H9 (cell line): ENCODE data around the gene CABP7. TPM values are rescaled to one million over a fixed set of nuclear protein-coding genes. Genes with fewer than 3 reads are reported as not detected.

Experiments used
- DNase-seq: peaks from one replicate; pipeline ENCODE4 v3.0.0-alpha.2; 2017
- H2AFZ ChIP-seq: one replicate; pipeline ENCODE4 v1.6.1; 2013; ENCODE audit warnings: mild to moderate bottlenecking, low read length, control low read depth, moderate library complexity
- H2AK5ac ChIP-seq: 2 replicates; pipeline ENCODE4 v1.6.1; 2013; ENCODE audit warnings: low read length, control low read depth, mixed read lengths; ENCODE audit not compliant: insufficient read length
- H2BK120ac ChIP-seq: one replicate; pipeline ENCODE4 v1.6.1; 2013; ENCODE audit warnings: low read depth, mild to moderate bottlenecking, low read length, control low read depth, inconsistent platforms; ENCODE audit not compliant: poor library complexity, severe bottlenecking
- H2BK12ac ChIP-seq: 2 replicates; pipeline ENCODE4 v1.6.1; 2013; ENCODE audit warnings: low read length, control low read depth, mixed read lengths, low read depth; ENCODE audit not compliant: insufficient read length
- H2BK15ac ChIP-seq: 2 replicates; pipeline ENCODE4 v1.6.1; 2013; ENCODE audit warnings: low read depth, low read length, control low read depth
- H2BK20ac ChIP-seq: one replicate; pipeline ENCODE4 v1.6.1; 2013; ENCODE audit warnings: low read depth, mild to moderate bottlenecking, low read length, control low read depth, inconsistent platforms; ENCODE audit not compliant: poor library complexity, severe bottlenecking
- H2BK5ac ChIP-seq: 2 replicates; pipeline ENCODE4 v1.6.1; 2013; ENCODE audit warnings: low read length, control low read depth, mixed read lengths; ENCODE audit not compliant: insufficient read length
- H3K14ac ChIP-seq: 2 replicates; pipeline ENCODE4 v1.6.1; 2013; ENCODE audit warnings: low read length, control low read depth; ENCODE audit not compliant: insufficient read depth
- H3K18ac ChIP-seq: 2 replicates; pipeline ENCODE4 v1.6.1; 2013; ENCODE audit warnings: low read depth, mild to moderate bottlenecking, mixed read lengths, low read length, control low read depth; ENCODE audit not compliant: insufficient read length
- H3K23ac ChIP-seq: 2 replicates; pipeline ENCODE4 v1.6.1; 2013; ENCODE audit warnings: low read length, control low read depth, mixed read lengths, low read depth; ENCODE audit not compliant: insufficient read length
- H3K23me2 ChIP-seq: 2 replicates; pipeline ENCODE4 v1.6.1; 2013; ENCODE audit warnings: low read depth, mild to moderate bottlenecking, mixed read lengths, low read length, control low read depth; ENCODE audit not compliant: insufficient read length, poor library complexity, severe bottlenecking
- H3K27ac ChIP-seq: 2 replicates; pipeline ENCODE4 v1.5.1; 2013; ENCODE audit warnings: low read length, control low read depth, mixed read lengths, low read depth; ENCODE audit not compliant: insufficient read length
- H3K27me3 ChIP-seq: 2 replicates; pipeline ENCODE4 v1.6.1; 2013; ENCODE audit warnings: low read length, control low read depth, inconsistent platforms; ENCODE audit not compliant: insufficient read depth
- H3K4ac ChIP-seq: 2 replicates; pipeline ENCODE4 v1.6.1; 2013; ENCODE audit warnings: low read depth, mild to moderate bottlenecking, control low read depth, inconsistent platforms, low read length, moderate library complexity
- H3K4me1 ChIP-seq: 2 replicates; pipeline ENCODE4 v1.6.1; 2013; ENCODE audit warnings: low read length, control low read depth, inconsistent platforms; ENCODE audit not compliant: insufficient read depth
- H3K4me2 ChIP-seq: 2 replicates; pipeline ENCODE4 v1.6.1; 2013; ENCODE audit warnings: low read length, control low read depth, mixed read lengths; ENCODE audit not compliant: insufficient read length, insufficient read depth
- H3K56ac ChIP-seq: 2 replicates; pipeline ENCODE4 v1.6.1; 2013; ENCODE audit warnings: low read depth, mild to moderate bottlenecking, mixed read lengths, low read length, control low read depth; ENCODE audit not compliant: insufficient read length
- H3K79me1 ChIP-seq: 2 replicates; pipeline ENCODE4 v1.6.1; 2013; ENCODE audit warnings: low read depth, mild to moderate bottlenecking, moderate library complexity, low read length, control low read depth, inconsistent platforms; ENCODE audit not compliant: insufficient read depth, poor library complexity, severe bottlenecking
- H3K79me2 ChIP-seq: 2 replicates; pipeline ENCODE4 v1.6.1; 2013; ENCODE audit warnings: low read length, control low read depth, inconsistent platforms; ENCODE audit not compliant: insufficient read depth
- H3K9ac ChIP-seq: 2 replicates; pipeline ENCODE4 v1.6.1; 2013; ENCODE audit warnings: low read length, control low read depth, mixed read lengths; ENCODE audit not compliant: insufficient read length; ENCODE audit errors: extremely low read depth
- H3K9me3 ChIP-seq: one replicate; pipeline ENCODE4 v1.6.1; 2013; ENCODE audit warnings: low read depth, low read length, inconsistent platforms; ENCODE audit not compliant: control insufficient read depth
- H3T11ph ChIP-seq: one replicate; pipeline ENCODE4 v1.6.1; 2013; ENCODE audit warnings: mild to moderate bottlenecking, low read length, control low read depth, inconsistent platforms
- H4K20me1 ChIP-seq: one replicate; pipeline ENCODE4 v1.6.1; 2013; ENCODE audit not compliant: control insufficient read depth, insufficient read length, insufficient read depth
- H4K5ac ChIP-seq: 2 replicates; pipeline ENCODE4 v1.6.1; 2013; ENCODE audit warnings: low read depth, mild to moderate bottlenecking, mixed read lengths, low read length, control low read depth; ENCODE audit not compliant: insufficient read length
- H4K8ac ChIP-seq: replicated peaks from 2 replicates; pipeline ENCODE4 v1.6.1; 2013; ENCODE audit warnings: low read length, control low read depth, mixed read lengths, low read depth; ENCODE audit not compliant: insufficient read length
- H4K91ac ChIP-seq: 2 replicates; pipeline ENCODE4 v1.6.1; 2013; ENCODE audit warnings: low read depth, mild to moderate bottlenecking, moderate library complexity, mixed read lengths, low read length, control low read depth; ENCODE audit not compliant: insufficient read length
- H3K27ac Mint-ChIP-seq, 3 experiments: 2 replicates in 2 of 3; 3 replicates in 1 of 3; pipeline ENCODE4 v1.8.0; 2020 to 2021; ENCODE audit warnings: mixed read lengths in 3 of 3, mild to moderate bottlenecking in 1 of 3, moderate library complexity in 1 of 3
- H3K27me3 Mint-ChIP-seq: 2 replicates; pipeline ENCODE4 v1.8.0; 2021; ENCODE audit warnings: low read depth, mild to moderate bottlenecking, moderate library complexity, mixed read lengths
- H3K36me3 Mint-ChIP-seq, 3 experiments: 2 replicates in 2 of 3; 3 replicates in 1 of 3; pipeline ENCODE4 v1.8.0; 2020 to 2021; ENCODE audit warnings: low read depth in 3 of 3, mixed read lengths in 3 of 3; ENCODE audit not compliant: insufficient read depth in 1 of 3
- H3K4me1 Mint-ChIP-seq, 2 experiments: 2 replicates each; pipeline ENCODE4 v1.8.0; 2020; ENCODE audit warnings: mixed read lengths in 2 of 2
- H3K4me3 Mint-ChIP-seq, 2 experiments: 2 replicates in 1 of 2; 3 replicates in 1 of 2; pipeline ENCODE4 v1.8.0; 2020 to 2021; ENCODE audit warnings: mild to moderate bottlenecking in 2 of 2, mixed read lengths in 2 of 2, moderate library complexity in 1 of 2
- H3K9me3 Mint-ChIP-seq, 2 experiments: 2 replicates in 1 of 2; 3 replicates in 1 of 2; pipeline ENCODE4 v1.8.0; 2020; ENCODE audit warnings: mild to moderate bottlenecking in 2 of 2, mixed read lengths in 2 of 2, moderate library complexity in 1 of 2
- CTCF ChIP-seq: fragments of 200-600 bp; sonication (generic); conservative IDR thresholded peaks from 3 replicates; pipeline ENCODE4 v1.8.0; 2021; ENCODE audit warnings: antibody characterized with exemption, mild to moderate bottlenecking
- whole genome bisulfite sequencing: extraction: QIAGEN DNeasy Blood & Tissue Kit; methylation state at CpG from one replicate; pipeline ENCODE4 v1.1.7; 2013; ENCODE audit warnings: missing lambda C conversion rate, low lambda C conversion rate, mixed read lengths; ENCODE audit not compliant: insufficient read length; ENCODE audit errors: extremely low coverage; 5-methylcytosine and 5-hydroxymethylcytosine counted together
- total RNA-seq: library from RNA; stranded (reverse); gene quantifications from 2 replicates; pipeline ENCODE4 v1.2.1, GENCODE V29; 2021

CABP7 gene
- total RNA-seq, 1 experiment from 2014 or later: 0.83 TPM

GRCh38 chr22:29689206-29689879, 30.5 kb upstream of the CABP7 start:
- DNase-seq: no peak

More at GRCh38 chr22:29689206-29689879, 30.5 kb upstream of the CABP7 start:
- H3K23ac ChIP-seq: no peak overlapping the region
- no peak overlapping the region for H3K14ac ChIP-seq
- H2AFZ ChIP-seq: no peak overlapping the region
- H3K9me3 ChIP-seq: no peaks in the 10 kb centered on the region
- no peak overlapping the region for H2AK5ac ChIP-seq
- H3K4me2 ChIP-seq: no peak overlapping the region
- H2BK120ac ChIP-seq: no peak overlapping the region
- H2BK5ac ChIP-seq: no peak overlapping the region
- no peaks in the 10 kb centered on the region for H3K79me1 ChIP-seq
- H3K18ac ChIP-seq: no peak overlapping the region
- H3T11ph ChIP-seq: no peak overlapping the region
- H3K27me3 ChIP-seq: no peaks in the 10 kb centered on the region
- no peak overlapping the region for H3K4ac ChIP-seq
- H4K91ac ChIP-seq: no peak overlapping the region
- H4K8ac ChIP-seq: no peak overlapping the region
- no peak overlapping the region for H3K27ac ChIP-seq
- H3K79me2 ChIP-seq: no peaks in the 10 kb centered on the region
- Mint-ChIP-seq H3K36me3 (peaks cover 3 to 12% (median 3%) of the 10 kb centered on the region in 3 experiments; a peak in 5 of 7 replicates), H3K27ac (peak overlapping the region in 1 of 3 experiments; percentile 66; a peak in 2 of 7 replicates), H3K9me3 (no peaks in the 10 kb centered on the region), H3K4me1 (peaks cover 52 to 71% of the 10 kb centered on the region in 2 experiments), H3K27me3 (no peaks in the 10 kb centered on the region), H3K4me3 (peak overlapping the region in 1 of 2 experiments; percentile 68; a peak in 3 of 5 replicates)
- no peaks in the 10 kb centered on the region for H4K20me1 ChIP-seq
- no peak for TF ChIP-seq CTCF
- H3K56ac ChIP-seq: no peak overlapping the region
- no peak overlapping the region for H2BK15ac ChIP-seq
- H3K9ac ChIP-seq: no peak overlapping the region
- no peak overlapping the region for H2BK12ac ChIP-seq
- no CpG with 5 or more reads among the region's 5 CpGs for WGBS
- peaks cover 3% of the 10 kb centered on the region; the same call in 1 of the 2 replicates for H3K4me1 ChIP-seq
- H2BK20ac ChIP-seq: no peak overlapping the region
- no peaks in the 10 kb centered on the region for H3K23me2 ChIP-seq
- no peak overlapping the region for H4K5ac ChIP-seq
